Measurements from ENCODE around the gene FHAD1. TPM values are rescaled to one million over a fixed set of nuclear protein-coding genes. Genes with fewer than 3 reads are reported as not detected.
A peak's percentile ranks its signal among the peaks of the same experiment; 100 is the strongest.

Gene FHAD1
- total RNA-seq, 4 donors from 2014 or later, result 1.6 TPM; not detected in 3

DNA sequence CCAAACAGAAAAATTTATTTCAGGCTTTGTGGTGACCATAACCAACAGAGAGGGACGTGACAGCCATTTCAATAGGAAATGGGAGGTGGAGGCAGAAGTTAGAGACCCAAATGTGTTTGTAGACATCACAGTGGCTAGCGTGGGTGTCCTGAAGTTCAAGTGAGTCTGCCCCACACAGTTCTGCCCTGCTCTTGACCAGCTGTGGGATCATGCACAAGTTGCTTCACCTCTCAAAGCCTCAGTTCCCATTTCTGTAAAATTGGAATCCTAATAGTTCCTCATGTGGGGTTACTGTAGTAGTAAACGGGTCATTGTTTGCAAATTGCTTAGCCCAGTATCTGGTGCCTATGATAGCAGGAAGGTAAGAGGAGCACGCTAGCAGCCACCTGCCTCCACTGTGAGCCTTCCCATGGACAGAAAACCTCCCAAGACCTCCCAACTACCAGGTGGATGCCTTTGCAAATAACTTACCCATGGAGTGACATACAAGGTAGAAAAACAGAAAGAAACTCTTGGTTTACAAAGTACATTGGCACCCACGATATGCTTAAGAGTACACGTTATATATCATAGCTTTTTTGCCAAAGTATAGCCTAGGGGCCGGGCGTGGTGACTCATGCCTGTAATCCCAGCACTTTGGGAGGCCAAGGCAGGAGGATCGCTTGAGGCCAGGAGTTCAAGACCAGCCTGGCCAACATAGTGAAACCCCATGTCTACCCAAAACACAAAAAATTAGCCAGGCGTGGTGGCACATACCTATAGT, 29.1 kb downstream of the FHAD1 start:
- Histone ChIP-seq H3K9me3 (no peaks in the 10 kb centered on the region), H3K4me1 (peaks cover 6% of the 10 kb centered on the region), H3K27ac (no peak overlapping the region), H3K36me3 (no peaks in the 10 kb centered on the region), H3K4me3 (no peak overlapping the region), H3K27me3 (peaks cover 13% of the 10 kb centered on the region)
- 83% methylated on average over 10 of the region's 10 CpGs for WGBS
- TF ChIP-seq, protein P1, sequence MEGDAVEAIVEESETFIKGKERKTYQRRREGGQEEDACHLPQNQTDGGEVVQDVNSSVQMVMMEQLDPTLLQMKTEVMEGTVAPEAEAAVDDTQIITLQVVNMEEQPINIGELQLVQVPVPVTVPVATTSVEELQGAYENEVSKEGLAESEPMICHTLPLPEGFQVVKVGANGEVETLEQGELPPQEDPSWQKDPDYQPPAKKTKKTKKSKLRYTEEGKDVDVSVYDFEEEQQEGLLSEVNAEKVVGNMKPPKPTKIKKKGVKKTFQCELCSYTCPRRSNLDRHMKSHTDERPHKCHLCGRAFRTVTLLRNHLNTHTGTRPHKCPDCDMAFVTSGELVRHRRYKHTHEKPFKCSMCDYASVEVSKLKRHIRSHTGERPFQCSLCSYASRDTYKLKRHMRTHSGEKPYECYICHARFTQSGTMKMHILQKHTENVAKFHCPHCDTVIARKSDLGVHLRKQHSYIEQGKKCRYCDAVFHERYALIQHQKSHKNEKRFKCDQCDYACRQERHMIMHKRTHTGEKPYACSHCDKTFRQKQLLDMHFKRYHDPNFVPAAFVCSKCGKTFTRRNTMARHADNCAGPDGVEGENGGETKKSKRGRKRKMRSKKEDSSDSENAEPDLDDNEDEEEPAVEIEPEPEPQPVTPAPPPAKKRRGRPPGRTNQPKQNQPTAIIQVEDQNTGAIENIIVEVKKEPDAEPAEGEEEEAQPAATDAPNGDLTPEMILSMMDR (IDR thresholded peaks at IDR 0.05), result no peak
- no peak for TF ChIP-seq POLR2A (IDR thresholded peaks at IDR 0.05)
- TF ChIP-seq POLR2AphosphoS5 (IDR thresholded peaks at IDR 0.05), result no peak
- TF ChIP-seq EP300 (IDR thresholded peaks at IDR 0.05), result no peak
- DNase-seq (ENCODE audit: low spot score in 2 of 2), result peak in 1 of 2 donors; percentile 26

DNA sequence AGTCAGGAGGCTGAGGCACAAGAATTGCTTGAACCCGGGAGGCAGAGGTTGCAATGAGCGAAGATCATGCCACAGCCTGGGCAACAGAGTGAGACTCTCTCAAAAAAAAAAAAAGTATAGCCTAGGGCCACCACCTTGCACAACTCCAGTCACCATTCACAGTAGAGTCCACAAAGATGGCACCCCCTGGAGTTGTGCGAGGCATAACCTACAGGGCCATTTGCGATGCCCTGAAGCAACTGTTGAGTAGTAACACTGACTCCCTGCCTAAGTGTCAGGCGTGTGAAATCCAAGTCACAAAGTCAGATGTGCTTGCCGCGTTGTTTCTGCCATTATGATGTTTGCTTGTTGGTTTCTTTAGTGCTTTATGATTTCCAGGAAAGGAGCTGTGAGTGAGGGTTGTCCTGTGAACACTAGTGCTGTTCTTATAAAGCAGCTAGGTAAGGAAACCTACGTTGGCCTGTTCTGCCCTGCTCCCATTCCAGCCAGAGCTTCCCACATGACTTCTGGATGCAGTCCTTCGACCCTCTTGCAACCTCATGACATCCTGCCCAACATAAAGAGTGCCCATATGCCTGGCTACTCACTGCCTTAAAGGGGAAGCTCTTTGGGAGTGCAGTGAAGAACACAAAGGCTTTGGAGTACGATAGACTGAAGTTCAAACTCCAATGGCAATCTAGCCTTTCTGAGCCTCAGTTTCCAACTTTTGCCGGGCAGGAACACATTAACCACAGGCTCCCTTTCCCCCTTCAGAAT, 29.8 kb downstream of the FHAD1 start:
- peak in 1 of 2 donors; percentile 4 for DNase-seq (ENCODE audit: low spot score in 2 of 2)
- Histone ChIP-seq H3K27me3 (peaks cover 13% of the 10 kb centered on the region), H3K4me3 (no peak overlapping the region), H3K9me3 (no peaks in the 10 kb centered on the region), H3K36me3 (no peaks in the 10 kb centered on the region), H3K27ac (no peak overlapping the region), H3K4me1 (peaks cover 6% of the 10 kb centered on the region)
- TF ChIP-seq EP300 (IDR thresholded peaks at IDR 0.05) (no peak), POLR2AphosphoS5 (IDR thresholded peaks at IDR 0.05) (no peak), POLR2A (IDR thresholded peaks at IDR 0.05) (no peak)
- TF ChIP-seq, protein P1 (IDR thresholded peaks at IDR 0.05), result no peak
- 92% methylated on average over 11 of the region's 11 CpGs for WGBS

DNA sequence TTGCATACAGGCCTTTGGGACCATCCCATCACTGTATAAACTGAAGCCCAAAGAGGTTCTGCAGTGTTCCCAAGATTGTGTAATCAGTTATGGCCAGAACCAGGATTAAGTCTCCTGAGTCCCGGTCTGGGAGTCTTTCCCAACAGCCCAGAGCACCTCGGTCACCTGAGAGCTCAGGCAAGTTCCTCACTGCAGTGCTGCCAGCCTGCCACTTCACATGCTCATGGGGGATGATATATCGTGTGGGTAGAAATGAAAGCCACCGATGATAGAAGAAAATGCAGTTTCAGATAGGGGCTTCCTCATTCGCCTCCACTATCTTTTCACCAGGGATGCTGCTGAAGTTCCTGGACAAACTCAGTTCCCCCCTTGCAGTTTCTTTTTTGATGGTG, 30.4 kb downstream of the FHAD1 start:
- Histone ChIP-seq H3K4me3 (no peak overlapping the region), H3K9me3 (no peaks in the 10 kb centered on the region), H3K36me3 (no peaks in the 10 kb centered on the region), H3K4me1 (peaks cover 3% of the 10 kb centered on the region), H3K27ac (no peak overlapping the region), H3K27me3 (peaks cover 9% of the 10 kb centered on the region)
- peak in 1 of 2 donors; percentile 24 for DNase-seq (ENCODE audit: low spot score in 2 of 2)
- TF ChIP-seq, protein P1 (IDR thresholded peaks at IDR 0.05), result no peak
- TF ChIP-seq POLR2AphosphoS5 (IDR thresholded peaks at IDR 0.05) (no peak), EP300 (IDR thresholded peaks at IDR 0.05) (no peak), POLR2A (IDR thresholded peaks at IDR 0.05) (no peak)
- WGBS, result 84% methylated on average over 5 of the region's 5 CpGs

DNA sequence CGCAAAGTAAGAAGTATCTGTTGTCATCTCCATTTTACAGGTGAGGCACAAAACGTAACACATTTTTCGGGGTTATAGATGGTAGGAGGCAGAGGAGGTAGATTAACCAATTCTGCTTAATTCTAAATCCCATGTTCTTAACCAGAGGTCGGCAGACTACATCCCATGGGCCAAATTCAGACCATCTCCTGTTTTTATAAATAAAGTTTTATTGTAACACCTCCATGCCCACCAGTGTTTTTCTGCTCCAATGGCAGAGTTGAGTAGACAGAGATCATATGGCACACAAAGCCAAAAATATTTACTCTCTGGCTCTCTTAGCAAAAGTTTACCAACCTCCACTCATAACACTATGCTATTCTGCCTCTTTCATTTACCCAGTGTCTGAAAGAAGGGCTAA, 30.9 kb downstream of the FHAD1 start:
- Histone ChIP-seq H3K4me3 (no peak overlapping the region), H3K36me3 (no peaks in the 10 kb centered on the region), H3K27ac (no peak overlapping the region), H3K4me1 (peaks cover 4% of the 10 kb centered on the region), H3K27me3 (peaks cover 6% of the 10 kb centered on the region), H3K9me3 (no peaks in the 10 kb centered on the region)
- WGBS, result 93% methylated on average over 4 of the region's 4 CpGs
- no peak for DNase-seq (ENCODE audit: low spot score in 2 of 2)
- TF ChIP-seq, protein P1 (IDR thresholded peaks at IDR 0.05), result no peak
- TF ChIP-seq POLR2AphosphoS5 (IDR thresholded peaks at IDR 0.05), result no peak
- no peak for TF ChIP-seq POLR2A (IDR thresholded peaks at IDR 0.05)
- TF ChIP-seq EP300 (IDR thresholded peaks at IDR 0.05), result no peak
